Measurements from ENCODE around the gene DNAH3.
A peak's percentile ranks its signal among the peaks of the same experiment; 100 is the strongest.

DNAH3 gene

GRCh38 chr16:20940871-20941635 is 209.6 kb downstream of the DNAH3 start:
- Histone ChIP-seq H3K36me3 (ENCODE audit: insufficient read depth, low read length) (no peaks in the 10 kb centered on the region), H3K9me3 (ENCODE audit: insufficient read depth, low read depth, low read length) (no peaks in the 10 kb centered on the region), H3K4me2 (ENCODE audit: low read depth, low read length, poor library complexity, severe bottlenecking) (no peak overlapping the region), H4K20me1 (ENCODE audit: insufficient read depth, low read length, poor library complexity, severe bottlenecking) (no peaks in the 10 kb centered on the region), H3K4me1 (ENCODE audit: insufficient read depth, low read length, poor library complexity, severe bottlenecking) (peaks cover 6% of the 10 kb centered on the region), H3K9me2 (replicated peaks; ENCODE audit: low read depth, low read length) (no peaks in the 10 kb centered on the region), H3K27me3 (ENCODE audit: insufficient read depth, low read length, poor library complexity, severe bottlenecking) (no peaks in the 10 kb centered on the region), H3F3A (ENCODE audit: low read depth) (no peaks in the 10 kb centered on the region), H3K4me3 (ENCODE audit: low read length, poor library complexity, severe bottlenecking) (no peak overlapping the region), H3K79me2 (ENCODE audit: insufficient read depth, low read length) (no peaks in the 10 kb centered on the region), H2AFZ (ENCODE audit: low read length) (peak overlapping the region; percentile 47), H3K9ac (ENCODE audit: low read depth, low read length, poor library complexity, severe bottlenecking) (no peak overlapping the region)
- TF ChIP-seq EZH2phosphoT487 (IDR thresholded peaks at IDR 0.05; ENCODE audit: borderline replicate concordance) (no peak), CTCF (conservative IDR thresholded peaks at IDR 0.05; ENCODE audit: low read length) (no peak)

- Histone ChIP-seq H3K9me2 (replicated peaks; ENCODE audit: low read depth, low read length) (no peaks in the 10 kb centered on the region), H3K9me3 (ENCODE audit: insufficient read depth, low read depth, low read length) (no peaks in the 10 kb centered on the region), H3K36me3 (ENCODE audit: insufficient read depth, low read length) (no peaks in the 10 kb centered on the region), H3K9ac (ENCODE audit: low read depth, low read length, poor library complexity, severe bottlenecking) (no peak overlapping the region), H3K27me3 (ENCODE audit: insufficient read depth, low read length, poor library complexity, severe bottlenecking) (no peaks in the 10 kb centered on the region), H3K79me2 (ENCODE audit: insufficient read depth, low read length) (no peaks in the 10 kb centered on the region), H4K20me1 (ENCODE audit: insufficient read depth, low read length, poor library complexity, severe bottlenecking) (no peaks in the 10 kb centered on the region), H3F3A (ENCODE audit: low read depth) (no peaks in the 10 kb centered on the region), H3K4me1 (ENCODE audit: insufficient read depth, low read length, poor library complexity, severe bottlenecking) (peaks cover 6% of the 10 kb centered on the region), H3K4me3 (ENCODE audit: low read length, poor library complexity, severe bottlenecking) (no peak overlapping the region), H2AFZ (ENCODE audit: low read length) (no peak overlapping the region), H3K4me2 (ENCODE audit: low read depth, low read length, poor library complexity, severe bottlenecking) (no peak overlapping the region)
- TF ChIP-seq EZH2phosphoT487 (IDR thresholded peaks at IDR 0.05; ENCODE audit: borderline replicate concordance) = no peak
Observed at GRCh38 chr16:20939611-20940010, 211.0 kb downstream of the DNAH3 start.

- Histone ChIP-seq H3K4me2 (ENCODE audit: low read depth, low read length, poor library complexity, severe bottlenecking) (no peak overlapping the region), H3K4me3 (ENCODE audit: low read length, poor library complexity, severe bottlenecking) (no peak overlapping the region), H3K27me3 (ENCODE audit: insufficient read depth, low read length, poor library complexity, severe bottlenecking) (no peaks in the 10 kb centered on the region), H4K20me1 (ENCODE audit: insufficient read depth, low read length, poor library complexity, severe bottlenecking) (no peaks in the 10 kb centered on the region), H3K36me3 (ENCODE audit: insufficient read depth, low read length) (no peaks in the 10 kb centered on the region), H3F3A (ENCODE audit: low read depth) (no peaks in the 10 kb centered on the region), H3K9me2 (replicated peaks; ENCODE audit: low read depth, low read length) (no peaks in the 10 kb centered on the region), H3K9ac (ENCODE audit: low read depth, low read length, poor library complexity, severe bottlenecking) (no peak overlapping the region), H3K4me1 (ENCODE audit: insufficient read depth, low read length, poor library complexity, severe bottlenecking) (peaks cover 6% of the 10 kb centered on the region), H3K79me2 (ENCODE audit: insufficient read depth, low read length) (no peaks in the 10 kb centered on the region), H3K9me3 (ENCODE audit: insufficient read depth, low read depth, low read length) (no peaks in the 10 kb centered on the region), H2AFZ (ENCODE audit: low read length) (no peak overlapping the region)
- TF ChIP-seq CTCF (conservative IDR thresholded peaks at IDR 0.05; ENCODE audit: low read length) (no peak), EZH2phosphoT487 (IDR thresholded peaks at IDR 0.05; ENCODE audit: borderline replicate concordance) (no peak)
Observed at GRCh38 chr16:20938426-20938825, 212.2 kb downstream of the DNAH3 start.

- Histone ChIP-seq H3K9me3 (ENCODE audit: insufficient read depth, low read depth, low read length) (no peaks in the 10 kb centered on the region), H4K20me1 (ENCODE audit: insufficient read depth, low read length, poor library complexity, severe bottlenecking) (no peaks in the 10 kb centered on the region), H3K4me1 (ENCODE audit: insufficient read depth, low read length, poor library complexity, severe bottlenecking) (peaks cover 6% of the 10 kb centered on the region), H3K27me3 (ENCODE audit: insufficient read depth, low read length, poor library complexity, severe bottlenecking) (no peaks in the 10 kb centered on the region), H3K9ac (ENCODE audit: low read depth, low read length, poor library complexity, severe bottlenecking) (no peak overlapping the region), H2AFZ (ENCODE audit: low read length) (no peak overlapping the region), H3K36me3 (ENCODE audit: insufficient read depth, low read length) (no peaks in the 10 kb centered on the region), H3K9me2 (replicated peaks; ENCODE audit: low read depth, low read length) (no peaks in the 10 kb centered on the region), H3K79me2 (ENCODE audit: insufficient read depth, low read length) (no peaks in the 10 kb centered on the region), H3F3A (ENCODE audit: low read depth) (no peaks in the 10 kb centered on the region), H3K4me2 (ENCODE audit: low read depth, low read length, poor library complexity, severe bottlenecking) (no peak overlapping the region), H3K4me3 (ENCODE audit: low read length, poor library complexity, severe bottlenecking) (no peak overlapping the region)
- TF ChIP-seq EZH2phosphoT487 (IDR thresholded peaks at IDR 0.05; ENCODE audit: borderline replicate concordance) (no peak), CTCF (conservative IDR thresholded peaks at IDR 0.05; ENCODE audit: low read length) (no peak)
Observed at GRCh38 chr16:20937736-20938135, 212.9 kb downstream of the DNAH3 start.

Measured in Loucy (cell line).